ENCODE measurements around the gene OXSR1. TPM values are rescaled to one million over a fixed set of nuclear protein-coding genes. Genes with fewer than 3 reads are reported as not detected.

The OXSR1 gene
- total and polyA plus RNA-seq, 2 of the 13 experiments (the other 11 are each of a cell fraction or from before 2014, with no cell fraction given) = 27.4 to 32.6 TPM

GRCh38 chr3:38210141-38210757 is 44.9 kb downstream of the OXSR1 start:
- Histone ChIP-seq H3K27me3 (ENCODE audit: control insufficient read depth in 1 of 2, insufficient read depth in 2 of 2, low read length in 2 of 2) (no peaks in the 10 kb centered on the region), H3K4me3 (replicated peaks in 1 of 3; ENCODE audit: insufficient read depth in 1 of 3, low read depth in 2 of 3, low read length in 3 of 3) (no peak overlapping the region), H4K20me1 (ENCODE audit: insufficient read depth, low read length) (peaks cover 2% of the 10 kb centered on the region; the same call in 1 of the 2 replicates), H2AFZ (ENCODE audit: low read length) (no peak overlapping the region), H3K79me2 (ENCODE audit: insufficient read depth, low read length) (peaks cover 13% of the 10 kb centered on the region), H3K4me1 (ENCODE audit: insufficient read depth, low read length) (no peaks in the 10 kb centered on the region), H3K4me2 (ENCODE audit: low read depth, low read length) (no peak overlapping the region), H3K9me3 (ENCODE audit: low read length) (no peaks in the 10 kb centered on the region), H3K36me3 (replicated peaks in 1 of 2; ENCODE audit: control insufficient read depth in 1 of 2, insufficient read depth in 2 of 2, low read length in 2 of 2) (peaks cover 1 to 11% of the 10 kb centered on the region in 2 experiments), H3K27ac (ENCODE audit: extremely low read length, insufficient read depth, low read length) (no peak overlapping the region), H3K9ac (ENCODE audit: insufficient read depth, low read depth, low read length) (no peak overlapping the region)
- 95% methylated on average over 2 of the region's 2 CpGs for WGBS (ENCODE audit: low lambda C conversion rate)
- intact Hi-C loops (cut with micrococcal nuclease; ENCODE audit: unreplicated experiment) (no loop called here), in situ Hi-C loops (cut with HindIII; ENCODE audit: extremely low pct_ligation_motif_present, low pct_unique_long_range_greater_than_20kb) (no loop called here)
- no TSS peak for BruUV-seq (replicated peaks)
- ATAC-seq (no peak), DNase-seq (ENCODE audit: low spot score) (no peak), FAIRE-seq (no peak)
- ChIA-PET CTCF (ENCODE audit: low intra/inter-chr PET ratio, low total read pairs) (no interaction called here), POLR2A (no interaction called here)
- no peak for TF ChIP-seq NCOR1 (IDR thresholded peaks at IDR 0.05; ENCODE audit: borderline replicate concordance, low read length)
- TF ChIP-seq ZC3H4 (CRISPR knock-in tag; IDR thresholded peaks at IDR 0.05; ENCODE audit: borderline replicate concordance) = no peak
- no peak for TF ChIP-seq HNRNPH1 (optimal IDR thresholded peaks at IDR 0.05; ENCODE audit: low read depth, low read length)
- no peak for TF ChIP-seq EEA1 (CRISPR knock-in tag; IDR thresholded peaks at IDR 0.05; ENCODE audit: borderline replicate concordance)
- no peak for TF ChIP-seq HOXA7 (CRISPR knock-in tag; IDR thresholded peaks at IDR 0.05)
- no peak for TF ChIP-seq CSRNP2 (CRISPR knock-in tag; conservative IDR thresholded peaks at IDR 0.05; ENCODE audit: low read depth)
- no peak for TF ChIP-seq ZNF766 (CRISPR knock-in tag; IDR thresholded peaks at IDR 0.05; ENCODE audit: borderline replicate concordance)
- no peak for TF ChIP-seq PTBP1 (IDR thresholded peaks at IDR 0.05; ENCODE audit: low read depth, low read length, poor library complexity, severe bottlenecking)
- TF ChIP-seq YEATS4 (CRISPR knock-in tag; IDR thresholded peaks at IDR 0.05; ENCODE audit: borderline replicate concordance) = no peak
- TF ChIP-seq ZNF367 (CRISPR knock-in tag; IDR thresholded peaks at IDR 0.05; ENCODE audit: borderline replicate concordance) = no peak
- TF ChIP-seq, protein P1, sequence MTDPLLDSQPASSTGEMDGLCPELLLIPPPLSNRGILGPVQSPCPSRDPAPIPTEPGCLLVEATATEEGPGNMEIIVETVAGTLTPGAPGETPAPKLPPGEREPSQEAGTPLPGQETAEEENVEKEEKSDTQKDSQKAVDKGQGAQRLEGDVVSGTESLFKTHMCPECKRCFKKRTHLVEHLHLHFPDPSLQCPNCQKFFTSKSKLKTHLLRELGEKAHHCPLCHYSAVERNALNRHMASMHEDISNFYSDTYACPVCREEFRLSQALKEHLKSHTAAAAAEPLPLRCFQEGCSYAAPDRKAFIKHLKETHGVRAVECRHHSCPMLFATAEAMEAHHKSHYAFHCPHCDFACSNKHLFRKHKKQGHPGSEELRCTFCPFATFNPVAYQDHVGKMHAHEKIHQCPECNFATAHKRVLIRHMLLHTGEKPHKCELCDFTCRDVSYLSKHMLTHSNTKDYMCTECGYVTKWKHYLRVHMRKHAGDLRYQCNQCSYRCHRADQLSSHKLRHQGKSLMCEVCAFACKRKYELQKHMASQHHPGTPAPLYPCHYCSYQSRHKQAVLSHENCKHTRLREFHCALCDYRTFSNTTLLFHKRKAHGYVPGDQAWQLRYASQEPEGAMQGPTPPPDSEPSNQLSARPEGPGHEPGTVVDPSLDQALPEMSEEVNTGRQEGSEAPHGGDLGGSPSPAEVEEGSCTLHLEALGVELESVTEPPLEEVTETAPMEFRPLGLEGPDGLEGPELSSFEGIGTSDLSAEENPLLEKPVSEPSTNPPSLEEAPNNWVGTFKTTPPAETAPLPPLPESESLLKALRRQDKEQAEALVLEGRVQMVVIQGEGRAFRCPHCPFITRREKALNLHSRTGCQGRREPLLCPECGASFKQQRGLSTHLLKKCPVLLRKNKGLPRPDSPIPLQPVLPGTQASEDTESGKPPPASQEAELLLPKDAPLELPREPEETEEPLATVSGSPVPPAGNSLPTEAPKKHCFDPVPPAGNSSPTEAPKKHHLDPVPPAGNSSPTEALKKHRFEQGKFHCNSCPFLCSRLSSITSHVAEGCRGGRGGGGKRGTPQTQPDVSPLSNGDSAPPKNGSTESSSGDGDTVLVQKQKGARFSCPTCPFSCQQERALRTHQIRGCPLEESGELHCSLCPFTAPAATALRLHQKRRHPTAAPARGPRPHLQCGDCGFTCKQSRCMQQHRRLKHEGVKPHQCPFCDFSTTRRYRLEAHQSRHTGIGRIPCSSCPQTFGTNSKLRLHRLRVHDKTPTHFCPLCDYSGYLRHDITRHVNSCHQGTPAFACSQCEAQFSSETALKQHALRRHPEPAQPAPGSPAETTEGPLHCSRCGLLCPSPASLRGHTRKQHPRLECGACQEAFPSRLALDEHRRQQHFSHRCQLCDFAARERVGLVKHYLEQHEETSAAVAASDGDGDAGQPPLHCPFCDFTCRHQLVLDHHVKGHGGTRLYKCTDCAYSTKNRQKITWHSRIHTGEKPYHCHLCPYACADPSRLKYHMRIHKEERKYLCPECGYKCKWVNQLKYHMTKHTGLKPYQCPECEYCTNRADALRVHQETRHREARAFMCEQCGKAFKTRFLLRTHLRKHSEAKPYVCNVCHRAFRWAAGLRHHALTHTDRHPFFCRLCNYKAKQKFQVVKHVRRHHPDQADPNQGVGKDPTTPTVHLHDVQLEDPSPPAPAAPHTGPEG (CRISPR knock-in tag; IDR thresholded peaks at IDR 0.05) = no peak
- TF ChIP-seq ZMYM3 (CRISPR knock-in tag; IDR thresholded peaks at IDR 0.05) = no peak
- TF ChIP-seq ZKSCAN1 (IDR thresholded peaks at IDR 0.05; ENCODE audit: low read length) = no peak
- no peak for TF ChIP-seq ZNF251 (CRISPR knock-in tag; IDR thresholded peaks at IDR 0.05)
- no peak for TF ChIP-seq ZNF577 (CRISPR knock-in tag; IDR thresholded peaks at IDR 0.05; ENCODE audit: borderline replicate concordance, low read depth)
- no peak for TF ChIP-seq LBX2 (CRISPR knock-in tag; IDR thresholded peaks at IDR 0.05; ENCODE audit: borderline replicate concordance)
- TF ChIP-seq AHR (CRISPR knock-in tag; IDR thresholded peaks at IDR 0.05) = no peak
- TF ChIP-seq NR3C1 (CRISPR knock-in tag; IDR thresholded peaks at IDR 0.05) = no peak
